DLD1 (cell line): ENCODE results near the gene GCH1.
"Not testable (repeated sequence)": the region's sequence is repeated elsewhere in the genome, so short reads cannot be mapped to it uniquely, and the experiment has no call there.

Experiments
- in situ Hi-C: cut with HindIII; loops from 2 replicates; pipeline ENCODE4 v1.10.0; 2017; ENCODE audit warnings: low sequenced_read_pairs

The GCH1 gene, protein sequence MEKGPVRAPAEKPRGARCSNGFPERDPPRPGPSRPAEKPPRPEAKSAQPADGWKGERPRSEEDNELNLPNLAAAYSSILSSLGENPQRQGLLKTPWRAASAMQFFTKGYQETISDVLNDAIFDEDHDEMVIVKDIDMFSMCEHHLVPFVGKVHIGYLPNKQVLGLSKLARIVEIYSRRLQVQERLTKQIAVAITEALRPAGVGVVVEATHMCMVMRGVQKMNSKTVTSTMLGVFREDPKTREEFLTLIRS

DNA sequence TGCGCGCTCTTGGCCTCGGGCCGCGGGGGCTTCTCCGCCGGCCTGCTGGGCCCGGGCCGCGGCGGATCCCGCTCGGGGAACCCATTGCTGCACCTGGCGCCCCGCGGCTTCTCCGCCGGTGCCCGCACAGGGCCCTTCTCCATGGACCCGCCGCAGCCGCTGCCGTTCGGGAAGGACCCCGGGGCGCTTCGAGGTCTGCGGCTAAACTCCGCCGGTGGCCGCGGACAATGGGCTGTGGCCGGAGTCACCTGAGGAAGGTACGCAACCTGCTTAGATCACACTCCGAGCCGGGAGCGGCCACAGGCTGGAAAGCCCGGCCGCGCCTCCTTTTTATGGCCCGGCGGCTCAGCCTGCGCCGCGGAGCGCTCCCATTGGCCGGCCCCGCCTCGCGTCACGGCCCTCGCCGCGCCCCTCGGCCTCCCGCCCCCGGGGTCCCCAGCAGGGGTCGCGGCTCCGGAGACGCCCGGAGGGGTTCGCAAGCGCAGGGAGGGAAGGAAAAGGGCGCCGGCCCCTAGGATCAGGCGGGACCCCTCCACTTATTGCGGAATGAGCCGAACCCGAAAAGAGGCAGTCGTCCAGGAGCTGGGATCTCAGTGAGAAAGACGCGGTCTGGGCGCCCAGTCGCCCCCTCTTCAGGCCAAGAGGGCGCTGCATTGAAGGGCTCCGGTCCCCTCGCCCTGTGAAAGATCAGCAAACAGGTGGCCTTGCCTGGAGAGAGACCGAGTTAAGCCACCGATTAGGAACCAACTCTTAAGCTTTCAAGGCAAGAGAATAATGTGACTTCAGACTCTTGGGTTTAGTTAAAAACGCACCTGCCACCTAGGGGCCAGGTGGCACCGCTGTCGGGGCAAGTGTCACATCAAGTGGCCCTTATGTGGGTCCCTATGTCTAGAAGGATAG, at the start of gene GCH1:
TSS of gene GCH1 (minus strand) at position 306 of the 900 bp plus-strand sequence. CDS start at position 143, 163 bp downstream.
- in situ Hi-C loops = no loop called here

DNA sequence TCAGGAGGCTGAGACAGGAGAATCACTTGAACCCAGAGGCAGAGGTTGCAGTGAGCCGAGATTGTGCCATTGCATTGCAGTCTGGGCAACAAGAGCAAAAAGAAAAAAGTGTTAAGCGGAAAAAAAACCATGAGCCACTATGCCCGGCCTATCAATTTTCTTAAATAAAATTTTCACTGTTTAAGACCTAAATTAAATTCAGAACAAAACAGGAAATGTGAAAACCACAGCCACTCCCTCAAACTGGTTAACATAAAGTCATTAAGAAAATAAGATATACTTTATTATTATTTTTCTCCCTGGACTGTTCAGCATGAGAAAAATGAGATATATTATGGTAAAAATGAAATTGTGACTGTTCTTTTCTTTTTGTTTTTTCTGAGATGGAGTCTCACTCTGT, 44.6 kb upstream of the GCH1 start:
- in situ Hi-C loops = no loop called here

DNA sequence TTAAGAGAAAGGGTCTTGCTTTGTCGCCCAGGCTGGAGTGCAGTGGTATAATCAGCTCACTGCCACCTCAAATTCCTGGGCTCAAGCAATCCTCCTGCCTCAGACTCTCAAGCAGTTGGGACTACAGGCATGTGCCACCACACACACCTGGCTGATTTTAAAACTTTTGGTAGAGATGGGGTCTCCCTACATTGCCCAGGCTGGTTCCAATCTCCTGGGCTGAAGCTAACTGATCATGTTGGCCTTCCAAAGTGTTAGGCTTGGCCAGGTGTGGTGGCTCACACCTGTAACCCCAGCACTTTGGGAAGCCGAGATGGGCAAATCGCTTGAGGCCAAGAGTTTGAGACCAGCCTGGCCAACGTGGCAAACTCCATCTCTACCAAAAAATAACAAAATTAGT, 43.9 kb upstream of the GCH1 start:
- in situ Hi-C loops = no loop called here

DNA sequence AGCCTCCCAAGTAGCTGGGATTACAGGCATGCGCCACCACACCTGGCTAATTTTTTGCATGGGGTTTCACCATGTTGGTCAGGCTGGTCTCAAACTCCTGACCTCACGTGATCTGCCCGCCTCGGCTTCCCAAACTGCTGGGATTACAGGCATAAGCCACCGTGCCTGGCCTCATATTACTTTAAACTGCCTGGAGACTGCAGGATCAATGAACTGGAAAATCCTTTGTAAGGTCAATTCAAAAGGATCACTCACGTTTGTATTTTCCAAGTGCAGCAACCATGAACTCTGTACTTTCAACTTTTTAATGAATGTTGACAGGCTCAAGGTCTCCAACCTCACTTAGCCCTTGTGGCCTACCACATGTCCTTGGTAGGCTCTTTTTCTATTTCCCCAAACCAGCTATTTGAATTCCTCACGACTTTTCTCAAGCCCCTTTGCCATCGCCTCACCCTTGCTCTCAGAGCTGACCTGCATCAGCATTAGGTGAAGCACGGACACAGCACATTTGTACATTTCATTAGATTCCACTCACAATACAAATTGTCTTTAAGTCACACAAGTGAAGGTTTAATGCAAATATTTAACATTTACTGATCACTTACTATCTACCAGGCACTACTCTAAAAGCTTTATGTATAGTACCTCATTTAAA, 42.2 kb upstream of the GCH1 start:
- in situ Hi-C loops = no loop called here

DNA sequence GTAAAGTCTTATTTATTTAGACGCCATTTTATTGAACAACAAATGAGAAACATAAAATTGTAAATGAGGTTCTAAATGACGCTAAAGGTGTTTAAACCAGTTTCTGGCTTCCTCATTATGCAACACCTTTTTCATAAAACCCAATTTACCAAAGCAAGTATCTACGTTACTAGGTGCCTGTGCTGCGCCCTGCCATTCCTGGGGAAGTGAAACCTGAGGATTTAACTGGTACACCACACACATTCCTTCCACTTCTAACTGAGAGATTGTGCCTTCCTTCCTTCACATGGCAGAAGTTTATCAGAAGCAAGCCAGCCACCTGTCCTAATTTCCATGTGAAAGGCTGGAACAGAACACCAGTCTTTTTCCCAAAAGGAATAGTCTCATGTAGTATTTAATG, 40.3 kb upstream of the GCH1 start:
- in situ Hi-C loops = no loop called here

DNA sequence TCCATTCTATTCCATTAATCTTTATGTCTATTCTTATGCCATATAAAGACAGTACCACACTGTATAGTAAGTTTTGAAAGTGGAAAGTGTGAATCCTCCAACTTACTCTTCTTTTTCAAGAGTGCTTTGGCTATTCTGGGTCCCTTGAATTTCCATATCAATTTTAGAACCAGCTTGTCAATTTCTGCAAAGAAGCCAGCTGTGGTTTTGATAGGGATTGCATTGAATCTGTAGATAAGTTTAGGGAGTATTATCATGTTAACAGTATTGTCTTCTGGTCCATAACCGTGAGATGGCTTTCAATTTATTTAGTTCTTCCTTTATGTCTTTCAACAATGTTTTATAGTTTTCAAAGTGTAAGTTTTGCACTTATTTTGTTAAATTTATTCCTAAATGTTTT, 34.2 kb upstream of the GCH1 start:
- in situ Hi-C loops = no loop called here

DNA sequence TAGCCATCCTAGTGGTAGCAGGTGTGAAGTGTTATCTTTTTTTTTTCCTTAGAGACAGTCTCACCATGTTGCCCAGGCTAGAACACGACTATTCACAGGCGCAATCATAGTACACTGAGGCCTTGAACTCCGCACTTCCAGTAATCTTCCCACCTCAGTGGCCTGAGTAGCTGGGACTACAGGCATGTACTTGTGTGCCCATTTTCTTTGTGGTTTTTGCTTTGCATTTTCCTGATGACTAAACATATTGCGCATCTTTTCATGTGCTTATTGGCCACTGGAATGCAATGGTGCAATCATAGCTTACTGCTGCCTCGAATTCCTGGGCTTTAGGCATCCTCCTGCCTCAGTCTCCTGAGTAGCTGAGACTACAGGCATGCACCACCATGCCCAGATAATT, 33.3 kb upstream of the GCH1 start:
- in situ Hi-C loops = no loop called here

DNA sequence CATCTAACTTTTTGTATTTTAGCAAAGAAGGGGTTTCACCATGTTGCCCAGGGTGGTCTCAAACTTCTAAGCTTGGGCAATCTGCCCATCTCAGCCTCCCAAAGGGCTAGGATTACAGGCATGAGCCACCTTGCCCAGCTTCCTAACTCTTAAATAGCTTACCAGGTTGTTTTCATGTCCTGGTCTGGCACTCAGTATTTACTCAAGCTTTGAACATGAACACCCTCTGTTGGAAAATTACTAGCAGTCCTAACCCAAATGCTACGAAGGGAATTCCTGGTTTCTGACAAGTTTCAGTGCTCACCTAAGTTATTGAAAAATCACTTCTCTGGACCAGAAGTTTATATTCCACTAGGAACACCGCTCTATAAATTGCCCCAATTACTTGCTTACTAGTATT, 32.5 kb upstream of the GCH1 start:
- in situ Hi-C loops = no loop called here

DNA sequence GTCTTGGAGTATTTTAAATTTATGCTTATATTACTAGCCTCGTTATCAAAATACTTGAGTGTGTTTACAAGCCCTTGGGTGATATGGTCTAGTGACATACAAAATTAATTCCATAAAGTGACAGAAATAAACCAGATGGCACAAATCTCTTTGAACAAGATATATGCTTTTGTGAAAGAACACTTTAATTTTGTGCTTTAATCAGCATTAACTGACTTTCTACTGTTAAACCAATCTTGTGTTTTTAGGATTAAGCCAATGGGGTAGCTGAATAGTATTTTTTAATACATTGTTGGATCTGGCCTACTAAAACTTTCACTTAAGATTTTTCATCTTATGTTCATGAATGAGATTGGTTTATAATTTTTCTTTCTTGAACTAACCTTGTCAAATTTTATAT, 30.4 kb upstream of the GCH1 start:
- in situ Hi-C loops = no loop called here

DNA sequence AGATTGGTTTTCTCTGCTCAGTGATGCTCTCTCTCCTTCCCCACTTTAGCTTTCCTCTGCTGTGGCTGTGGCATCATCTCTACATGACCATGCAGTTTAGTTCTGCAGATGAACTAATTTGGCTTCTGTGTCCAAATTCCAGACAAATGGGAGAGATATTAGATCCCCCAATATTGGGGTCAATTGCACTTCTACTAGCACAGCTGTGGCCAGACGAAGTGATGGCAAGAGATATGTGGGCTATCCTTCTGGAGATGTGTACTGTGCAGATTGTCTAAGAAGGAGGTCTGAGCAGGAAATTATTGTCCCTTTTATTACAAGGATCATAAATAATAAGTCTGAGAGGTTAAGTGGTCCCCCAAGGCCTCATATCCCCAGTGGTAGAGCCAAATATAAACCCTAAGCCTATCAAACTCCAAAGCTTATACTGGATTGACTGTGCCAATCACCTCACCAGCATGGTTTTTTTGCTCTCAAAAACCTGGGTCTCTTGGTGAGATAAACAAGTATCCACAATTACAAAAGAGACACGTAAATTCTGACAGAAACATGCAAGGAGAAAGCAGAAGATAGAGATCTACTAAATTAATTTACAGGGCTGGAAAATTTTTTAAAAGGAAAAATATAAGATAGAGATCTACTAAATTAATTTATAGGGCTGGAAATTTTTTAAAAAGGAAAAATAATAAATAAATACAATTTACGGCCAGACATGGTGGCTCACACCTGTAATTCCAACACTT, 29.1 kb upstream of the GCH1 start:
- in situ Hi-C loops = no loop called here

DNA sequence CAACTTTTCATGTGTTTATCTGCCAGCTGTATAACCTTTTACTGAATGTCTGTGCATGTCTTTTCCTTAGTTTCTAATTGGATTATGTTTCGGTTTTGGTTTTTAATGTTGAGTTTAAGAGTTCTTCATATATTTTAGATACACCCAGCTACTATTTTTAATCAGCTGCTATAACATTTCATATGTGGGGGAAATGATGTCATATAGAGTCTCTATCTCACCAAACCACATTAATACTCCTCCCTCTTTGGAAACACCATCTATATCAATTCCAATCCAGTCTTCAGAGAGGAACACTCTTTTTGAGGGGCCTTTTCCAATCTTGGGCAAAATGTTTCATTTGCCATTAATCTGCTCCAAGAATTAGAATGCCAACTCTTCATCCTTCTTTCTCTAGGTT, 28.5 kb upstream of the GCH1 start:
- in situ Hi-C loops = no loop called here

DNA sequence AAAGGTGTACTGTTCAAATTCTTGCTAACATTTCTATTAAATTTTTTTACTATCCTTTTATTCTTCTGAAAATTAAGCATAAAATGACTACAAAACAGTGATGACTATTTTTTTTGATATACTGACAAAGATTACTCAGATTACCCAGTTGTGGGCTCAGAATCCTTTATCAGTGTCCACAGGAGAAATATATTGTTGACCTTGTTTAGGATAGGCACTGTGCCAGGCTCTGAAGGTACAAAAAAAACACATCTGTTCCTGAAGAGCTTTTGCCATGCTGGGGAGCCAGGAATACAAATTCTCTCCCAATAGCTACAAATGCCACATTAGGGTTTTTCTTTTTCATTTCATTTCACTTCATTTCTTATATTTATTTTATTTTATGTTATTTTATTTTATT, 26.9 kb upstream of the GCH1 start:
- in situ Hi-C loops = no loop called here

DNA sequence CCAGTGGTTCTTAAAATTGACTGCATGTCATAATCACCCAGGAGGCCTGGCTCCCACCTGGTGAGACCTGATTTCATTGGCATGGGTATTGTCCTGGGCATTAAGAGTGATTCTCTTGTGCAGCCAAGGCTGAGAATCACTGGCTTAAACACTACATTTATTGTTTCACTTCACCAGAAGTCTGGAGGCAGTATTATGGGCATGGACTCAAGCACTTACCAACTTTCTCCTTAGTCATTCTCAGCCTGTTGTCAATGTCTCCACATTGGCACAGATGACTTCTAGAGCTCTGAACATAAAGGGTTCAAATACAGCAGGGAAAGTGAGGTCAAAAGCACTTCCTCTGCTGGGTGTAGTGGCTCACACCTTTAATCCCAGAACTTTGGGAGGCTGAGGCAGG, 25.6 kb upstream of the GCH1 start:
- in situ Hi-C loops = no loop called here

DNA sequence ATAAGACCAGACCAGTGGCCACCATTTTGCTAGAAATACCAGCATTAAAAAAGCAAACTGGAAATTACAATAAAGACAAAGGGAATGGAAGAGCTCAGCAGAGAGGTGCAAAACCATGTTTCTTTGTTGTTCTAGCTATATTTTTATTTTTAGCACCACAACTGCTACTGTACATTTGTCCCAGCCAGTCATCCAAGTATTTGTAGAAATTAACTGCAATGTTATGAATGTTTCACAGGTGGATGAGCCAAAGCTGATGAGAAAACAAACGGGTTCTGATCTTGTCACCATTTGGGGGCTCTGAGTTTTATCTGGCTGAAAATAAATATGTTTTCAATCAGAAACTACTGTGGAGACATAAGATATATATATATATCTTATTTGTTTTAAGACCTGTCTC, 24.9 kb upstream of the GCH1 start:
- in situ Hi-C loops = no loop called here

DNA sequence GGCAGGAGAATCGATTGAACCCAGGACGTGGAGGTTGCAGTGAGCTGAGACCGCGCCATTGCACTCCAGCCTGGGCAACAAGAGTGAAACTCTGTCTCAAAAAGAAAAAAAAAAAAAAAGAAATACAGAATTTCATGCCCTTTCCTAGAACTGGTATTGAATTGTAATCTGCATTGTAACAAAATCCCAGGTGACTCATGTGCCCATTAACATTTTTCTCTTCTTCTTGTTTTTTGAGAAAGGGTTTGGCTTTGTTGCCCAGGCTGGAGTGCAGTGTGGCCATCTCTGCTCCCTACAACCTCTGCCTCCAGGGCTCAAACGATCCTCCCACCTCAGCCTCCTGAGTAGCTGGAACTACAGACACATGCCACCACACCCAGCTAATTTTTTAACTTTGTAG, 23.9 kb upstream of the GCH1 start:
- in situ Hi-C loops = not testable (repeated sequence)

DNA sequence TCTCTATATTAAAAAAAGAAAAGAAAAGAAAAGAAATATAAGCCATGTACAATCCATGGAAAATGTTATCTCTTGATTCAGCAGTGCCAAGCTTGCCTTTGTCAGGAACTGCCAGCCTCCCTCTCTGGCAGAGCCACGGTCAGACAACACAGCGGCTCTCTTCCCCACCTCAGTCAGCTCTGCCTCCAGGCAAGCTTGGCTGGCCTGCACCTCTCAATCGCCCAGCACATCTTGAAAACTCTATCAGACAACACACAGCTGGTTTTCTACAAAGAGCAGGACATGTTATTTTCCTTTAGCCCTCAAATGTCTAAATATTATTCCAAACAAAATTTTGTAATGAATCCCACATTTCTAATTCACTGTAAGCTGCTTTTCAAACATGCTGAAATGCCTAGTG, 20.0 kb upstream of the GCH1 start:
- in situ Hi-C loops = no loop called here

DNA sequence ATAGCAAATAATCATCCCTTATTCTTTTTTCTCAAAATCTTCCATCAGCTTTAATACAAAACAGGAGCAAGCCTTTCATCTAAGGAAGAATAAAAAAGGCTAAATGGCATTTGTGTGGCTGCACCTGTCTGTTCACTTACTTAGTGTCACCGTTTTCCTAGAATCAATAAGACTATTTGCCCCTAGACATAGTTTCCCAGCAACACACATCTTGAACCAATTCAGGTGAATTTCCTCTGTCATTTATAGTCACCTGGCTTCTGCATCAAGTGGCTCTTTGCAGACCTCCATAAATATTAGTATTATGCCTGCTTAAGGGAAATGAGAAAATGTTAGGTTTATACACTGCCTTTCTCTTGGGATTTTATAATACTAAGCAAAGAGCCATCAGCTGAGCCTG, 17.4 kb upstream of the GCH1 start:
- in situ Hi-C loops = no loop called here

DNA sequence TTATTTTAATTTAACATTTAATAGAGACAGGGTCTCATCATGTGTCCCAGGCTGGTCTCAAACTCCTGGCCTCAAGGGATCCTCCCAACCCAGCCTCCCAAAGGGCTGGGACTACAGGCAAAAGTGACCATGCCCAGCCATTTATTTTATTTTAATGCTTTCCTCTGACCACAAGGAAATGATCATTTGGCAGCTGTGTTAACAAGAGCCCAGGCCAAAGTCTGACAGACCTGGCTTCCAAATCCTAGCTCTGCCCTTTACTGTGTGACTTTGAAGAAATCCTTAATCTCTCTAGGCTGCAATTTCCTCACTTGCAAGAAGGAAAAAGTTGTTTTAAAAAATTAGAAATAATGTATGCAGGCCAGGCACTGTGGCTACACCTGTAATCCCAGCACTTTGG, 16.7 kb upstream of the GCH1 start:
- in situ Hi-C loops = no loop called here

DNA sequence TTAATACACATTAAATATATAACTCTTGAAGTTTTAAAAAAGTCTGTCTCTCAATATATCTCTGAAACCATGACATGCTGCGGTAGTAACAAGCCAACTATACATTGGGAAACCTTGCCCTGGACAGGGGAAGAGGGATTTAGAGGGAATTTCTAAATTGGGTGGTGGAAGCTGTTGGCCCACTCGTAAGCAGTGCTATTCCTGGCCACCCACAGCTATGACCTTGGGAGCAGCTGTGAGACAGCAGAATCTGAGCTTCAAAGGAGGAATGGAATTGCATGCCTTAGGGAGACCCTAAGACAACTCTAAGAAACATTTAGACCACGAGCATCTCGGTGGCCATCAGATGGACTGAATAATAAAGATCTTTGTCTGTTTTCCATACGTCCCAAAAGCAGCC, 15.8 kb upstream of the GCH1 start:
- in situ Hi-C loops = no loop called here

DNA sequence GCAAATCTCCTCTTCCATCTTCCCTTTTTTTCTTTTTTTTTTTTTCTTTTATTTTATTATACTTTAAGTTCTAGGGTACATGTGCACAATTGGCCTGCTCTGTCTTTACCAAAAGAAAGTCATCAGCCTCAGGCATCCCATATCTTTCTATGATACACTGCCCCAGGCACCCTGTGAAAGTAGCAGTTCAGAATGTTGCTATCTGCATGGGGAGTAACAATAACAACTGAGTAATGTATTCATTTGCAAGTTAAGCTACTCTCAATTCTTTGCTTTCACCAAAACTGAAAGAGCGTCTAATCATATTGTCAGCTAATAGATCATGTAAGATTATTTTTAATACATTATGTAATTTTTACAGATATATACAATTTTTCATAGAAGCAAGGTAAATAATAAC, 13.5 kb upstream of the GCH1 start:
- in situ Hi-C loops = no loop called here

DNA sequence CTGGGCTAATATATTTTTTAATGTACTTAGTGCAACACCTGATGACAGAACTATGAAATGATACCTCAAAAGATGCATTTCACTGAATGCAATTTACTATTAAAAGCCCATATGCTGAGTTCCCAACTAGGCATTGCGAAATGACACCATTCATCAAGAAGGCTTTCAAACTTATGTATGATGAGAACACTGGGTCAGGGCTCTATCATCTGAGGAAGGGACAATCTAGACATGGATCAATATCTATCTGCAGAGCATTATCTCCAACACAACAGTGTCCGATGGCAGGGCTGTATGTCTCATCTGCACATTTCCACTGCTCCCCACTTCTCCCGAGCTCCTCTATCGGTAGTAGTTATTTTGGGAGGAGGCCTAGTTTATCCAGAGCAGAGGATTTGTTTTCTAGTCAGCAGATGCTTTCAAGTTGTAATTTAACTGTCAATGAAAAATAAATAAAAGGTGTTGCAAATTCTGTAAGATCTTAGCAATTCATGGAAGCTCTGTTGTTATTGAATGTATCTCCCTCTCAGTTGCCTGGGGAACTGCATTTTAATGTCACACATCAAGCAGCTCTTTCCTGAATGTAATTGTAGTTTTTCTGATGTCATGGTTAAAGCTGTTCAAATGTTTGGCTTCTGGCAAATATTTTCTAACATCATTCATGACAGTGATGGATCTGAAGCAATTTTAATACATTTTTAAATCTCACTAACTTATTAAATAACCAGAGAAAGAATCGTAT, 7.4 kb upstream of the GCH1 start:
- in situ Hi-C loops = no loop called here
